Right atrium auricular region (tissue), 2 donors: ENCODE results near the gene OPALIN. TPM values are rescaled to one million over a fixed set of nuclear protein-coding genes. Genes with fewer than 3 reads are reported as not detected.
"Not testable (repeated sequence)": the region's sequence is repeated elsewhere in the genome, so short reads cannot be mapped to it uniquely, and the experiment has no call there.

Experiments
- DNase-seq: peaks from one replicate; pipeline ENCODE4 v3.0.0-alpha.2; 2019; ENCODE audit warnings: low spot score
- H3K27ac ChIP-seq, 2 donors: fragments of 200-600 bp; sonication (generic); 1 replicate in 1 of 2; 2 replicates in 1 of 2; pipeline ENCODE4 v1.5.1; 2016 to 2019
- H3K27me3 ChIP-seq, 2 donors: fragments of 200-600 bp; sonication (generic); one replicate each; pipeline versions ENCODE4 v1.5.1 to v1.6.0; 2017 to 2019
- H3K36me3 ChIP-seq: fragments of 200-600 bp; sonication (generic); one replicate; pipeline ENCODE4 v1.5.1; 2016
- H3K4me1 ChIP-seq, 2 donors: fragments of 200-600 bp; sonication (generic); one replicate each; pipeline versions ENCODE4 v1.5.1 to v1.6.0; 2017 to 2019
- H3K4me3 ChIP-seq, 2 donors: fragments of 200-600 bp; sonication (generic); 1 replicate in 1 of 2; 2 replicates in 1 of 2; pipeline ENCODE4 v1.5.1; 2017 to 2019; ENCODE audit warnings: mild to moderate bottlenecking in 1 of 2, moderate library complexity in 1 of 2
- H3K9me3 ChIP-seq, 2 donors: fragments of 200-600 bp; sonication (generic); one replicate each; pipeline ENCODE4 v1.5.1; 2019
- total RNA-seq, 2 donors: library from RNA; depleted of rRNA; stranded (reverse); fragments of >200 nt; gene quantifications; one replicate each; pipeline ENCODE4 v1.1.0, GENCODE V29; 2016
- TF ChIP-seq, protein P1 (sequence below), 2 donors: fragments of 200-600 bp; sonication (generic); IDR thresholded peaks; one replicate each; pipeline ENCODE4 v1.5.1; 2019; ENCODE audit warnings: antibody characterized with exemption in 2 of 2

OPALIN gene
- total RNA-seq, 2 donors from 2014 or later, result not detected

DNA sequence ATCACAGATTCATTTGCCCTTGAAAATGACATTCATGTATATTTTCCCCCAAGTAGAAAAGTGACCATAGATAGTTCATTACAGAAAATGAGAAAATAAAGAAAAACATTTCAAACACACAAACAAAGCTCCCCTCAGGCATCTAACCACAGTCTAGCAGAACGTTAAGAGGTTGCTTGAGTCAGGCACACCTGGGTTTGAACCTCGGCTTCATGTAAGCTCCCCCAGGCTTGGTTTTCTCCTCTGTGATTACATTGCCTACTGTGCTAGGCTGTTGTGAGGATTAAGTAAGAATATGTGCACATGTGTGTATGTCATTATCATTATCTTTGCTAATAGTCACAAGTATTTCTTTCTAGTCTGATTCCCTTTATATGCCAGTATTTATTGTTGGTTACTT, 45.5 kb downstream of the OPALIN start:
- DNase-seq, result no peak
- Histone ChIP-seq H3K36me3 (no peaks in the 10 kb centered on the region), H3K27ac (no peak overlapping the region), H3K27me3 (no peaks in the 10 kb centered on the region), H3K4me1 (peaks cover 0 to 12% of the 10 kb centered on the region in 2 donors), H3K4me3 (no peak overlapping the region), H3K9me3 (no peaks in the 10 kb centered on the region)
- TF ChIP-seq, protein P1, sequence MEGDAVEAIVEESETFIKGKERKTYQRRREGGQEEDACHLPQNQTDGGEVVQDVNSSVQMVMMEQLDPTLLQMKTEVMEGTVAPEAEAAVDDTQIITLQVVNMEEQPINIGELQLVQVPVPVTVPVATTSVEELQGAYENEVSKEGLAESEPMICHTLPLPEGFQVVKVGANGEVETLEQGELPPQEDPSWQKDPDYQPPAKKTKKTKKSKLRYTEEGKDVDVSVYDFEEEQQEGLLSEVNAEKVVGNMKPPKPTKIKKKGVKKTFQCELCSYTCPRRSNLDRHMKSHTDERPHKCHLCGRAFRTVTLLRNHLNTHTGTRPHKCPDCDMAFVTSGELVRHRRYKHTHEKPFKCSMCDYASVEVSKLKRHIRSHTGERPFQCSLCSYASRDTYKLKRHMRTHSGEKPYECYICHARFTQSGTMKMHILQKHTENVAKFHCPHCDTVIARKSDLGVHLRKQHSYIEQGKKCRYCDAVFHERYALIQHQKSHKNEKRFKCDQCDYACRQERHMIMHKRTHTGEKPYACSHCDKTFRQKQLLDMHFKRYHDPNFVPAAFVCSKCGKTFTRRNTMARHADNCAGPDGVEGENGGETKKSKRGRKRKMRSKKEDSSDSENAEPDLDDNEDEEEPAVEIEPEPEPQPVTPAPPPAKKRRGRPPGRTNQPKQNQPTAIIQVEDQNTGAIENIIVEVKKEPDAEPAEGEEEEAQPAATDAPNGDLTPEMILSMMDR (IDR thresholded peaks at IDR 0.05), result no peak

DNA sequence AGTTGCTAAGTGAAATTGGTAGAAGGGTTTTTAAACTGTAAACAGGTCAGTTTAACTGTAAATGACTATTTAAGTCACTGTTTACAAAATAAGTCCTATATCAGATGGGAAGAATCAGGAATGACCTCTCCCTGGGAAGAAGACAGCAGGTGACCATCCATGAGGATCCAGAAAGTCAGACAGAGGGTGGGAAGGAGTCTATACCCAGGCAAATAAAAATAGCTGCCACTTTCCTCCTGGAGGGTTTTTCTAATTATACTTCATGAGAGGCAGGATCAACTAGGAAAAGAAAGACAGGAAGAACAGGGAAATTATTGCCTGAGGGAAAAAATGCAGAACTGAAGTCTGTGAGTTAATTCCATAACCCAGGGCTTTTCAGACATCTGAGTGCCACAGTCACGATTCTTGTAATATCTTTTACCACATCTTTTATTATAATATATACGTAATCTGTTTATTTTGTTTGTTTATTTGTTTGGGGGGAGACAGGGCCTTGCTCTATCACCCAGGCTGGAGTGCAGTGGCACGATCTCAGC, 47.6 kb downstream of the OPALIN start:
- Histone ChIP-seq H3K4me3 (no peak overlapping the region), H3K4me1 (peaks cover 0 to 12% of the 10 kb centered on the region in 2 donors), H3K36me3 (no peaks in the 10 kb centered on the region), H3K27ac (no peak overlapping the region), H3K27me3 (no peaks in the 10 kb centered on the region), H3K9me3 (no peaks in the 10 kb centered on the region)
- TF ChIP-seq, protein P1 (IDR thresholded peaks at IDR 0.05), result no peak
- no peak for DNase-seq

DNA sequence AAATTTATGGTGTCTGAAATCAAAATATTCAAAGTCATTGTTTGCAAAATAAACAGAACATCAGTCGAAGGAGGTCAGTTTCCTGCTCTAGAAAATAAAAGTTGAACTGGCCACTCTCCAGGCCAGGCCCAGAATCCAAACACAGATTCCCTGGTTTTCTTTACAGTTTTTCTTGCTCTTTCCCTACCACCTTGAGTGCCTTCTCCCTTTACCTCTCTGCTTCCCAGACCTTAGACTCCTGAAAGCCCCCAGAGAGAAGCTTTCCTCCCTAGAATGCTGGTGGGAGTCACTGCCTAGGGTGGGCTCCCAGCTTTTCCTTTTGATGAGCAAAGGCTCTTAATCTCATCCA, 48.5 kb downstream of the OPALIN start:
- Histone ChIP-seq H3K36me3 (no peaks in the 10 kb centered on the region), H3K4me1 (peaks cover 0 to 12% of the 10 kb centered on the region in 2 donors), H3K27me3 (no peaks in the 10 kb centered on the region), H3K4me3 (no peak overlapping the region), H3K9me3 (no peaks in the 10 kb centered on the region), H3K27ac (no peak overlapping the region)
- TF ChIP-seq, protein P1 (IDR thresholded peaks at IDR 0.05), result no peak
- DNase-seq, result no peak

DNA sequence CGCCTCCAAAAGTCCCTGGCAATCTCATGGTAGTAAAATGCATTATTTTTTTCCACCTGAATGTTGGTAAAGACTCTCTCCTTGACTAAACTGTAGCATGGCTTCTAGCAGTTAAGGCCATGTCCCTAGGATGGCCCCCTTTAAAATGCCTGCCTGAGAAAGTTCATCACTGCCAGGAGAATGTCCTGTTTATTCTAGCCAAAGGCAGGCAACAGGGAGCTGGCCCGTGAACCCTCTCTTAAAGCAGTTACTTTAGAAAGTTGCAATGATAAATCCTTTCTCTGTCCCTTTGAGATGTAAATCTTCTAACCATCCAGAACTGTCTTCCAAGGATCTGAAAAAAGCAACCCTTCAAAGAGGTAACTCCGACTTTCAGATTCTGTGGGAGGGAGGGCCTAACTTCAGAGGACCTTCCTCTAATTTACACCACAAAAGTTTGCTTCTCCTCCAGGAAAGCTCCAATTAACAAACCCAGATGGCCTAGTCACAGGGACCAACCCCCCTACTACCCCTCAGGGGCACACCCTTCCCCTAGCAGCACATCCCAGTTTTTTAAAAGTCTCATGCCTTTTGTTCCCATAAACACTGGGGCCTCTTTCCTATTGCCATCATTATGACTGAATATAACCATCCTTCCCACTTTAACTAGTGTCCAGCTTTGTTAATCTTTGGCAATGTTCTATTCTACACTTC, 49.0 kb downstream of the OPALIN start:
- Histone ChIP-seq H3K36me3 (no peaks in the 10 kb centered on the region), H3K27ac (no peak overlapping the region), H3K4me1 (peaks cover 0 to 12% of the 10 kb centered on the region in 2 donors), H3K27me3 (no peaks in the 10 kb centered on the region), H3K9me3 (no peaks in the 10 kb centered on the region), H3K4me3 (no peak overlapping the region)
- no peak for DNase-seq
- TF ChIP-seq, protein P1 (IDR thresholded peaks at IDR 0.05), result no peak

DNA sequence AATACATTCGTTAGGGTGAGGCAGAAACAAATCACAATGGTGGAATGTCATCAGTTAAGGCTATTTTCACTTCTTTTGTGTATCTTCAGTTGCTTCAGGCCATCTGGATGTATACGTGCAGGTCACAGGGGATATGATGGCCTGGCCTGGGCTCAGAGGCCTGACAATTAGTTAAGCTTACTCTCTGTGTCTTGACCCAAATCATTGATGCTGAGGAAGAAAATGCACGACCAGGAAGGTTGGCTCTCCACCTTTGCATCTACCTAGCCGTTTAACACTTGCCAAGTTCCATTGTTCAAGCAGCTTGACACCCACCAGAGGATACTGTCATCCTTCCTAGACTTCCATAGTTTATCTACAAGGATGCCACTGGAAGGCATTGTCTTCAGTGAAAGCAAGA, 49.9 kb downstream of the OPALIN start:
- H3K27ac ChIP-seq, H3K4me3 ChIP-seq, H3K27me3 ChIP-seq, DNase-seq, H3K9me3 ChIP-seq, H3K36me3 ChIP-seq: not testable (repeated sequence)
- peaks cover 0 to 12% of the 10 kb centered on the region in 2 donors for H3K4me1 ChIP-seq

DNA sequence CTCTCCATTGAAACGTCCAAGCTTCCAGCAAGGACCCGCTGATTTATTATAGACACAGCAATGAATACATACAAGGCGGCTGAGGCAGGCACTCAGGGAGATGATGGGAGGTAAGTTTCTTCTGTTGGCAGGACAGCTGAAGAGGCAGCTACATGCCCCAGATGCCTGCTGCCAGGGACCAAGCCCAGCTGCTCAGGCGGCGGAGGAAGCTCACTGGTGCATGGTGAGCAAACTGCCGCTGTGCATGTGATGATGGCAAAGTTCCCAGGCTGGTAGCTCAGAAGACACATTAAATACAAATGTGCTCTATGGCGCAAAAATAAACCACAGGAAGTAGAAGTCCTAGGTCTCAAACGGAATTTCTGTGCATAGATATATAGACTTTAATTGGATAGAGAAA, 52.3 kb downstream of the OPALIN start:
- Histone ChIP-seq H3K4me1 (peaks cover 0 to 12% of the 10 kb centered on the region in 2 donors), H3K9me3 (no peaks in the 10 kb centered on the region)
- TF ChIP-seq, protein P1 (IDR thresholded peaks at IDR 0.05), result no peak

More for the DNA sequence above, 52.3 kb downstream of the OPALIN start:
- no peaks in the 10 kb centered on the region for H3K27me3 ChIP-seq
- no peaks in the 10 kb centered on the region for H3K36me3 ChIP-seq
- DNase-seq, result no peak
- no peak overlapping the region for H3K27ac ChIP-seq
- H3K4me3 ChIP-seq, result no peak overlapping the region
